SH-SY5Y (cell line): ENCODE measurements around the gene ISOC2.
"Not testable (repeated sequence)": the region's sequence is repeated elsewhere in the genome, so short reads cannot be mapped to it uniquely, and the experiment has no call there.

ENCODE experiments used
- GATA2 ChIP-seq: IDR thresholded peaks from 2 replicates; pipeline ENCODE4 v1.6.1; 2011; ENCODE audit warnings: mild to moderate bottlenecking, low read depth, low read length
- GATA3 ChIP-seq: IDR thresholded peaks from 2 replicates; pipeline ENCODE4 v1.6.1; 2011; ENCODE audit warnings: low read depth, mild to moderate bottlenecking, low read length, moderate library complexity

ISOC2 gene

GRCh38 chr19:55407550-55407799 is 54.0 kb downstream of the ISOC2 start, which contains the start of gene UBE2S:
UBE2S (minus strand) TSS chr19:55407788; CDS start chr19:55407589, 199 bp downstream.
- TF ChIP-seq GATA3, GATA2: not testable (repeated sequence)

- no peak for TF ChIP-seq GATA2
- TF ChIP-seq GATA3: no peak
These were observed 54.5 kb downstream of the ISOC2 start for GRCh38 chr19:55406826-55407549.

- TF ChIP-seq GATA2: no peak
- no peak for TF ChIP-seq GATA3
These were observed 55.2 kb downstream of the ISOC2 start for GRCh38 chr19:55406091-55406825.

GRCh38 chr19:55405638-55406037 is 55.8 kb downstream of the ISOC2 start:
- TF ChIP-seq GATA3 (no peak), GATA2 (no peak)
